Esophagus squamous epithelium (tissue), 4 donors: Measurements from ENCODE around the gene AADACL3.

Experiments used
- POLR2A ChIP-seq, 4 donors: fragments of 450-650 bp; IDR thresholded peaks; one replicate each; pipeline ENCODE4 v1.6.1; 2017; ENCODE audit warnings: antibody characterized with exemption in 4 of 4, mild to moderate bottlenecking in 4 of 4, moderate library complexity in 3 of 4
- TF ChIP-seq, protein P1 (sequence below), 6 experiments: fragments of 450-650 bp in 4 of 6; fragments of 200-600 bp in 2 of 6; sonication (generic) in 2 of 6; IDR thresholded peaks; one replicate each; pipeline ENCODE4 v1.5.1; 2016 to 2019; ENCODE audit warnings: antibody characterized with exemption in 6 of 6, mild to moderate bottlenecking in 4 of 6, moderate library complexity in 4 of 6

DNA sequence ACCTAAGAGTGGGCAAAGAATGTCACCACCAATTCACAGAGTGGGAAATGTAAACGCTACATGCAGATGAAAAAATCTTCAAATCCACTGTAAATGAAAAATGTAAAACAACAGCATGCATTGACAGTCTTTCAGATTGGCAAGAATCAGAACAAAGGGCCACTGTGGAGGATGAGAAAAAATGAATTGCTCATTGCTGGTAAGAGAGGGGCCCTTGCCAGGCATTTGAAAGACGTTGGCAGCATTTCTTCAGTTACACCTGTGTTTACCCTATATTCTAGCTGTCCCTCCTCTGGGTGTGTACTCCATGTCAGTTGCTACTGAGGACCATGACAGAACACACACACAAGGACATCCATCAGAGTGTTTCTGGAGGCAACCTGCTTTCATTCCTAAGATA lies 25.8 kb upstream of the AADACL3 start:
- TF ChIP-seq POLR2A (IDR thresholded peaks at IDR 0.05): no peak
- TF ChIP-seq, protein P1, sequence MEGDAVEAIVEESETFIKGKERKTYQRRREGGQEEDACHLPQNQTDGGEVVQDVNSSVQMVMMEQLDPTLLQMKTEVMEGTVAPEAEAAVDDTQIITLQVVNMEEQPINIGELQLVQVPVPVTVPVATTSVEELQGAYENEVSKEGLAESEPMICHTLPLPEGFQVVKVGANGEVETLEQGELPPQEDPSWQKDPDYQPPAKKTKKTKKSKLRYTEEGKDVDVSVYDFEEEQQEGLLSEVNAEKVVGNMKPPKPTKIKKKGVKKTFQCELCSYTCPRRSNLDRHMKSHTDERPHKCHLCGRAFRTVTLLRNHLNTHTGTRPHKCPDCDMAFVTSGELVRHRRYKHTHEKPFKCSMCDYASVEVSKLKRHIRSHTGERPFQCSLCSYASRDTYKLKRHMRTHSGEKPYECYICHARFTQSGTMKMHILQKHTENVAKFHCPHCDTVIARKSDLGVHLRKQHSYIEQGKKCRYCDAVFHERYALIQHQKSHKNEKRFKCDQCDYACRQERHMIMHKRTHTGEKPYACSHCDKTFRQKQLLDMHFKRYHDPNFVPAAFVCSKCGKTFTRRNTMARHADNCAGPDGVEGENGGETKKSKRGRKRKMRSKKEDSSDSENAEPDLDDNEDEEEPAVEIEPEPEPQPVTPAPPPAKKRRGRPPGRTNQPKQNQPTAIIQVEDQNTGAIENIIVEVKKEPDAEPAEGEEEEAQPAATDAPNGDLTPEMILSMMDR (IDR thresholded peaks at IDR 0.05): no peak
